GM18873 (cell line): ENCODE data around the gene PITPNM3.

Experiments used
- ATAC-seq: cut with Tn5 transposase; IDR thresholded peaks from one replicate; pipeline ENCODE4 v1.9.1; 2021; ENCODE audit warnings: mild to moderate bottlenecking, moderate library complexity, moderate number of reproducible peaks; ENCODE audit not compliant: unreplicated experiment, low FRiP score

PITPNM3 gene

DNA sequence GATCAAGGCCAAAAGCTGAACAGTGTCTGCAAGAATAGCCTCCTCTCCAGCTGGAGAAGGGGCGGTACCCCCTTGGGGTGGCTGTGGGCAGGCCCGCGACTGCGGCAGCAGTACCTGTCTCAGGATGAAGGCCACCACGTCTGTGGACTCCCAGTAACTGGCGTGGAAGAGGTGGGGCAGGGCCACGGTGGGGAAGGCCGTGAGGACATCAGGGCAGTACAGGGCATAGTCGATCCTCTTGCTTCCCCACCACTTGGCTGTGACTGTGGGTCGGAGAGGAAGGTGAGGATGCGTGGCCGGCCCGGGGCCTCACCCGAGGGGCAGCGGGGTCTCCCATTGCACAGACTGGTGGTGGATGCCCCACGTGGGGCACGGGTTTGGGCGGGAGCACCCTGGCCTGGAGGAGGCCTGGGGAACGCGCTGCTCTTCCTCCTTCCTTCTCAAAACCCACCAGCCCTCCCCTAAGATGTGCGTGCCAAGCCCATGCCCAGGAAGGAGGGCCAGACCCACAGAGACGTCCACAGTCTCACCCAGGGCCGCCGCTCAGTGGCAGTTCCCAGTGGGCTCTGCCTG, 86.1 kb downstream of the PITPNM3 start:
- ATAC-seq: no peak

GRCh38 chr17:6468051-6468790, 88.1 kb downstream of the PITPNM3 start:
- no peak for ATAC-seq

GRCh38 chr17:6467567-6467966, 88.8 kb downstream of the PITPNM3 start:
- ATAC-seq: no peak

DNA sequence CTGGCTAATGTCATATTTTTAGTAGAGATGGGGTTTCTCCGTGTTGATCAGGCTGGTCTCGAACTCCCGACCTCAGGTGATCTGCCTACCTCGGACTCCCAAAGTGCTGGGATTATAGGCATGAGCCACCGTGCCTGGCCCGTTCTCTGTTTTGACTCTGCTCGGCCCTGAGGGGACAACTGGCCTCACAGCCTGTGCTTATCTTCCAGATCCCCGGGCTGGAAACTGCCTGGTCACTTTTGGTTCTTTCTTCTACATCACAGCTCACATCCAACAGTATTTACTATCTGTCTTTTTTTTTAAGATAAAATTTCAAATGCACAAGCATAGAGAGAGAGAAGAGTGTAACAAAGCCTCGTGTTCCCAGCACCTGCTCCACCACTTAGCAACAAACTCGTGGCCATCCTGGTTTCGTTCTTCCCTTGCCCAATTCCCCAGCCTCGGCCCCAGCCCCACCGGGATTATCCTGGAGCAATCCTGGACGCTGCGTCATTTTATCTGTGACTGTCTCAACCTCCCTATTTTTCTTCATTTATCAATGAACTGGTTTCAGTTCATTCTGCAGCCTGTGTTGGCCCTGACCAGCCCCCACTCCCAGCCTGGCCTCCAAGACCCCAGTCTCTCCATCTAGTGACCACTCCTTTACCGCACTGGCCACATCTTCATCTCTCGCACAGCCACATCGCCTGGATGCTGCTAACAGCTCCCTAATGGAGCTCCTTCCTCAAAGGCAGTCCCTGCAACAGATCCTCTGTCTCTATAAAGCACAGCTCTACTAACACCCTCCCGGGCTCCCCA, 91.0 kb downstream of the PITPNM3 start:
- ATAC-seq: no peak

DNA sequence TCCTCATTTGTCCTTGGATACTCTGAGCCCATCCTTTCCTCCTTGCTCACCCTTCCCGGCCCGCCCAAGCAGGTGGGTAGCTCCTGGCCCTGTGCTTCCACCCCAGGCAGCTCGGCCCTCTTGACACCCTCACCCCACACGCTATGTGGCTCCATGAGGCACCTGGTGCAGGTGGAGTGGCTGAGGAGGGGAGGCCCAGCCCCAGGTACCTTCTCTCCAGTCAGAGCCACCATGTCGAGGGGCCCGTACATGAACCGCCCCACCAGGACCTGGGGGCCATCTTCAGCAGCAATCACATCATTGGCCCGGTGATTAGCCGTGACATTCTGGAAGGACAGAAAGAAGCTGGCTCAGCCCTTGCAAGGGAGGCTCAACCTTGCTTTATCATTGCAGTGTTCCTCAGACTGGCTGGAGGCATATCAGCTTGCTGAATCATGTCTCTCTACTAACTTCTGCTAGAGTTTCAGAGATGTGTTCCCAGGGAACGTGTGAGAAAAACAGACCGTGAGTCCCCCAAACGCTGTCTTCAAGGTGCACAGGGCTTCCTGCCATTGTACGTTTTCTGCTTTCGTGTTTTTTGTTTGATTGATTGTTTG, 91.8 kb downstream of the PITPNM3 start:
- ATAC-seq: no peak

- ATAC-seq: no peak
Measured at GRCh38 chr17:6463616-6464445, 92.5 kb downstream of the PITPNM3 start.

DNA sequence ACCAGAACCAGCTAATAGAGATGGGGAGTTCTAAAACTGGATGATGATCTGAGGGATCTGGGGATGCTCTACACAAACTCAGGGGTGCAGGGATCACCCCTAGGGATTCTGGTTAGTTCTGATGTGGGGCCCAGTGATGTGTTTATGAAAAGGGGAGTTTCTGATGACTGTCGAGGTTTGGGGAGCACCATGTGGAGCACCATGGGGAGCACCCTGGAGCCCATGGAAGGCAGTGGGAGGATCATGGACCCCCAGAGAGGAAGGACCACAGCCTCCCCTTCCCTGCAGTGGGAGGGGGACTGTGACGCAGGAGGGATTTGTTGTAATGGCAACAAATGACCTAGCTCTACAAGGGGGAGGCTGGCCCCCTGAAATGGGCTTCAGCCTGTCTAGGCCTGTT, 93.7 kb downstream of the PITPNM3 start:
- ATAC-seq: no peak

DNA sequence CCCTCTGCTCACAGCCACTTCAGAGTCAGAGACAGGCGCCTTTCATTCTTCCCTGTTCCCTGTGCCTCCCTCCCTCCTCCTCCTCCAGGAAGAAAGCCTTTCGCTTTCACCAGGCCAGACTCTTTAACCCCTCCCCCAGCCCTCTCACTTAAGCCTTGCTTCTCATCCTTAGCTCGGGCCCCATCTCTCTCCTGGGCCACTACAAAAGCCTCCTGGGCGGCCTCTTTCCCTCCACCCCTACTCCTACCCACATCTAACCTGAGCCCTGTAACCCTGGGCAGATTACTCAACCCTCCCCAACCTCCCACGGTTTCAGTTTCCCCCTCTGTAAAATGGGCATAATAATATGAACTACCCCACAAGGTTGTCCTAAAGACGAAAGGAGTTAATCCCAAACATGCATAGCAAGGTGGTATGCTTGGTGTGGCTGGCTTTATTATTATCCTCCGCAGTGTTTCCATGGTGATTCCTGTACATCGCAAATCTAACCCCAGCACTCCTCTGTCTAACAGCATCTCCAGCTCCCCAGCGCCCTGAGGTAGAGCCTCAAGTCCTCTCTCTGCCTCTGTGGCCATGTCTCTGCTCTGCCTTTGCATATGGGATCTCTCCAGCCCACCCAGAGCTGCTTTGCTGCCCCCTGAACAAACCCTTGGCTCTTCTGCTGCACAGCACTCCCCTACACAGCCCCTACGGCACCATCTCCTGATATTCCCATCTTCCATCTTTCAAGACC, 94.4 kb downstream of the PITPNM3 start:
- ATAC-seq: no peak

DNA sequence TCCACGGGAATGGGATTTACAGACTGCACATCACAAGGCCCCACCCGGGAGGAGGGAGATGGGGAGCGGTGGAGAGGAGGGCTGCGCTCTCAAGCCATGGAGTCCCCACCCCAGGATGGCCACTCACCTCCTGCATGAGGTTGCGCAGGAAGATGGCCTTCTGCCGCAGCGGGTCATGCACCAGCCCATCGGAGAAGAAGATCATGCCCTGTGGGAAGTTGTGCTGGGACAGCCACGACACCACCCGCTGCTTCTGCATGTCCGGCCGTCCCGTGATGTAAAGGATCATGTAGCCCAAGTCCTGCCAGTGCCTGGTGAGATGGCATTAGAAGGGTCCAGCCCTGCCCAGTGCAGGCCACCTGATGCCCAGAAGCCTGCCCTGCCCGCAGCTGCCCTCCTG, 95.1 kb downstream of the PITPNM3 start:
- ATAC-seq: no peak

- ATAC-seq: no peak
Measured at GRCh38 chr17:6460531-6461161, 95.7 kb downstream of the PITPNM3 start.

GRCh38 chr17:6458460-6458950, 97.8 kb downstream of the PITPNM3 start:
- ATAC-seq: no peak

DNA sequence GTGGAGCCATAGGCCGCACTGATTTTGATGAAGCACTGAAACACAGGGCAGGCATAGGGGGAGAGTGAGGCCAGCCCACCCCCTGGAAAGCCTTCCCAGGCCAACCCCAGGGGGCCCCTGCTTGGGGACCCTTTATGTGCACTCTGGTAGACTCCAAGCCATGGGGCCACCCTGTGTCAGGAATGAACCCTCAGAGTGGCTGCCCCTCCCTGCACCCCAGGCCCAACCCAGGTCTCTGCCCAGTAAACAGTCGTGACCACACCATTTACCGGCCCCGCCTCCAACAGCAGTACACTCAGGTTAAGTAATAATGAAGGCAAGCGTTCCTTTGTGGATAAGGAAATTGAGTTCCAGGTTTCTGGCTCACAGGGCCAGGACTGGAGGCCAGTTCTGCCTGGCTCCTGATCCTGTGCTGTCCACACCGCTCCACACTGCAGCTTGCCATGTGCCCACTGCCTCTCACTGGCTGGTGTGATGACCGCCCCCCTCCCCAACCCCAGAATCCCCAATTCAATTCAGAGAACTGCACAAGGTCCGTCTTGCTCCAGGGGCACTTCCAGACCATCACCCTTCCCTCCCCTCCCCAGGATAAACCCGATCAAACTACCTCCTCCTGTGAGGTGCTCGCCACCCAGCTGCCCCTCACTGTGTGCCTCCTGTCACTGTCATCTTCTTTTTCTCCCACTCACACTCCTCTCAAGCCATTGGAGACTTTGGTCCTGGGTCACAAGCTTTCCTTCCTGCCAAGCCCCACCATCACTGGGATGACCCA, 98.5 kb downstream of the PITPNM3 start:
- ATAC-seq: no peak

DNA sequence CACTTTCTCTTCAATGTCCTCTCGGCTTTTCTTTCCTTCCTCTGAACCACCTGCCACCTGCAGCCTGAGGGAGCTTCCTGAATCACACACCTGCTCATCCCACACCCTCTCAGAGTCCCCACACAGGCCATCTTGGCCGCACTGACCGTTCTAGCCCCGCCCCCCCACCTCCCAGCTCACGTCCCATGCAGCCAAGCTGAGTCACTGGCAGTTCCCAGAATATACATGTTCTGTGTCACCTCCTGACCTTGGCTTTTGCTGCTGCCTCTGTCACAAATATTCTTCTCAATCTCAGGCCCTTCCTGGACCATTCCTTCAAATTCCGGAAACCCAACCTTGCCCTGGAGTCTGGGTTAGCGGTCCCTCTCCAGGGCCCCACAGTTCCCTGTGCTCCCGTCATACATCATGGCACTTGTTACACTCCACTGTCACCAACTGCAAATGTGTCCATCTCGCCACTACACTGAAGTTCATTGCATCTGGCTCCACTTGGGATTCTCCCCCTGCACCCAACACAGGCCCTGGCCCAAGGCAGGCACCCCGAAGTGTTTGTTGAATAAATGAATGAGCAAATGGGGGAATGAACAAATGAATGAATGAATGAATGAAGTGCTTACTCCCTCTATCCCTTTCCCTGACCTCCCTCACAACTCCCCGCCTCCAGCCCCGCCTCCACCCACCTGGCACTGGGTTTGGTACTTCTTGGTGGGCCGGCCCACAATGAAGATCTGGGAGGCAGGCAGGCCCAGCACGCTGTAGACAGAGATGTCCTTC, 99.3 kb downstream of the PITPNM3 start:
- no peak for ATAC-seq

GRCh38 chr17:6456321-6456720, 100.0 kb downstream of the PITPNM3 start:
- ATAC-seq: no peak

- no peak for ATAC-seq
Measured at GRCh38 chr17:6455321-6455705, 101.0 kb downstream of the PITPNM3 start.

DNA sequence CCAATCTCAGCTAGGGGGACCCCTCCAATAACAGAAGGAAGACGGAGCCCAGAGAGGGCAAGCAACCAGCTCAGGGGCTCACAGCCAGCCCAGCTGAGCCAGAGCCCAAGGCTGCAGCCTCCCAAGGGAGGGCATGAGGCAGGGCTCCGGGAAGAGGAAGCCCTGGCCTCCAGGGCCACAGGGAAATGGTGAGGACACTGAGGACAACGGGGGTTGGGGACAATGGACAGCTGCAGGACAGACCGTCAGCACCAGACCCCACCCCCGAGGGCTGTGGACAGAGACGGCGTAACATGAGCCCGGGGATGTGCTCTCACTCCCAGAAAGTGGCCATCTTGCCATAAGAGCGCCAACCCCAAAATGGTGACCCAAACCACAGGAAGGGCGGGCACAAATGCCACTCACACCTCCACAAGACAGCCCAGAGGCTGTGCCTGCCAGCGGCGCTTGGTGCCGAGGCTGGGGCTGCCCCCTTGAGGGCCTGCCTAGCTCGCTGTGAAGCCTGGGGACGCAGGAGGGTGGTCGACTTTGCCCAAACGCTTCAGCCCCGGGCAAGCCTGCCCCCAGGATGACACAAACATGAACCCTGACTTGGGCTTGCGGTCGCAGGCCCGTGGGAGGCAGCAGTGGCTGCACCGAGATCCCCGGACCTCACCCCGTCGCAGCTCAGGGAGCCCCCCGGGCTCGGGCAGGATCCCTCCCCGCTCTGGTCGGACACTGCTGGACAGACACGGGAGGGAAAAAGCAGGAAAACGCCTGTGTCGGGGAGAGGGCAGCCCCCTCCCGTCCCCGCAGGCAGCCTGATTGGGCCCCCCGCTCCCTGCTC, 101.6 kb downstream of the PITPNM3 start:
- no peak for ATAC-seq
